Activated T-cell treated with anti-CD3 and anti-CD28 coated beads, Interleukin-2, amount 50 U/mL, for 72 hours (primary cell): ENCODE data around the gene TCTN3. TPM values are rescaled to one million over a fixed set of nuclear protein-coding genes. Genes with fewer than 3 reads are reported as not detected.
"Not testable (repeated sequence)": the region's sequence is repeated elsewhere in the genome, so short reads cannot be mapped to it uniquely, and the experiment has no call there.

Experiments used
- ATAC-seq, 2 donors: fragments of 150-1000 bp; cut with Tn5 transposase; replicated peaks in 1 of 2; 2 replicates each; pipeline ENCODE4 v1.10.0; 2021; ENCODE audit warnings: moderate library complexity in 2 of 2, mild to moderate bottlenecking in 1 of 2
- DNase-seq, 2 donors: peaks; one replicate each; pipeline ENCODE4 v3.0.0; 2021 to 2022; ENCODE audit warnings: mixed read lengths in 1 of 2
- H3K27ac Mint-ChIP-seq: one replicate; pipeline ENCODE4 v1.8.0; 2022; ENCODE audit warnings: mild to moderate bottlenecking, moderate library complexity, mixed read lengths
- H3K27me3 Mint-ChIP-seq: one replicate; pipeline ENCODE4 v1.8.0; 2022; ENCODE audit warnings: low read depth, mixed read lengths
- H3K36me3 Mint-ChIP-seq, 2 donors: one replicate each; pipeline ENCODE4 v1.8.0; 2022; ENCODE audit warnings: mixed read lengths in 2 of 2, mild to moderate bottlenecking in 1 of 2; ENCODE audit not compliant: insufficient read depth in 2 of 2
- H3K4me1 Mint-ChIP-seq: one replicate; pipeline ENCODE4 v1.8.0; 2022; ENCODE audit warnings: low read depth, mixed read lengths
- H3K4me3 Mint-ChIP-seq, 2 donors: one replicate each; pipeline ENCODE4 v1.8.0; 2022; ENCODE audit warnings: mild to moderate bottlenecking in 2 of 2, mixed read lengths in 2 of 2, moderate library complexity in 2 of 2
- H3K9me3 Mint-ChIP-seq, 2 donors: one replicate each; pipeline ENCODE4 v1.8.0; 2022; ENCODE audit warnings: mixed read lengths in 2 of 2
- total RNA-seq, 2 donors: library from RNA; stranded (reverse); gene quantifications; one replicate each; pipeline ENCODE4 v1.2.3, GENCODE V29; 2022

TCTN3 gene
- total RNA-seq, 2 donors from 2014 or later: 18.6 to 37.6 TPM

- ATAC-seq (no peak), DNase-seq (no peak)
- Mint-ChIP-seq H3K27me3 (no peaks in the 10 kb centered on the region), H3K4me3 (no peak overlapping the region), H3K9me3 (no peaks in the 10 kb centered on the region), H3K4me1 (no peaks in the 10 kb centered on the region), H3K27ac (no peak overlapping the region), H3K36me3 (no peaks in the 10 kb centered on the region)
Observed at GRCh38 chr10:95716466-95716865, 22.7 kb upstream of the TCTN3 start.

- Mint-ChIP-seq H3K27me3 (no peaks in the 10 kb centered on the region), H3K4me3 (no peak overlapping the region)
Observed at GRCh38 chr10:95711492-95711891, 17.8 kb upstream of the TCTN3 start.

GRCh38 chr10:95706990-95707389, 13.3 kb upstream of the TCTN3 start:
- no peaks in the 10 kb centered on the region for H3K4me1 Mint-ChIP-seq
- ATAC-seq (no peak), DNase-seq (no peak)
- H3K9me3 Mint-ChIP-seq: no peaks in the 10 kb centered on the region
- H3K27ac Mint-ChIP-seq: no peak overlapping the region
- H3K4me3 Mint-ChIP-seq: no peak overlapping the region
- no peaks in the 10 kb centered on the region for H3K27me3 Mint-ChIP-seq
- no peaks in the 10 kb centered on the region for H3K36me3 Mint-ChIP-seq

More at GRCh38 chr10:95711492-95711891, 17.8 kb upstream of the TCTN3 start:
- ATAC-seq: no peak
- no peak overlapping the region for H3K27ac Mint-ChIP-seq
- no peak for DNase-seq
- no peaks in the 10 kb centered on the region for H3K9me3 Mint-ChIP-seq
- H3K4me1 Mint-ChIP-seq: no peaks in the 10 kb centered on the region
- H3K36me3 Mint-ChIP-seq: no peaks in the 10 kb centered on the region

- DNase-seq: no peak
- no peak overlapping the region for H3K4me3 Mint-ChIP-seq
- no peak for ATAC-seq
- no peaks in the 10 kb centered on the region for H3K27me3 Mint-ChIP-seq
- H3K9me3 Mint-ChIP-seq: no peaks in the 10 kb centered on the region
- H3K4me1 Mint-ChIP-seq: no peaks in the 10 kb centered on the region
- no peak overlapping the region for H3K27ac Mint-ChIP-seq
- H3K36me3 Mint-ChIP-seq: no peaks in the 10 kb centered on the region
Observed at GRCh38 chr10:95706573-95706972, 12.8 kb upstream of the TCTN3 start.

GRCh38 chr10:95698415-95698814, 4.7 kb upstream of the TCTN3 start:
- DNase-seq: no peak
- H3K4me1 Mint-ChIP-seq: peaks cover 8% of the 10 kb centered on the region
- H3K27ac Mint-ChIP-seq: no peak overlapping the region
- no peaks in the 10 kb centered on the region for H3K27me3 Mint-ChIP-seq
- H3K36me3 Mint-ChIP-seq: peaks cover 0 to 7% of the 10 kb centered on the region in 2 donors
- H3K9me3 Mint-ChIP-seq: no peaks in the 10 kb centered on the region
- ATAC-seq: no peak
- H3K4me3 Mint-ChIP-seq: no peak overlapping the region

GRCh38 chr10:95697429-95697828, 3.7 kb upstream of the TCTN3 start:
- DNase-seq (no peak), ATAC-seq (no peak)
- H3K9me3 Mint-ChIP-seq: no peaks in the 10 kb centered on the region
- no peak overlapping the region for H3K27ac Mint-ChIP-seq
- H3K4me3 Mint-ChIP-seq: no peak overlapping the region
- peaks cover 0 to 7% of the 10 kb centered on the region in 2 donors for H3K36me3 Mint-ChIP-seq
- H3K4me1 Mint-ChIP-seq: peaks cover 15% of the 10 kb centered on the region
- no peaks in the 10 kb centered on the region for H3K27me3 Mint-ChIP-seq

- Mint-ChIP-seq H3K4me1 (peaks cover 40% of the 10 kb centered on the region), H3K4me3 (peak overlapping the region; percentile 97), H3K36me3 (peaks cover 0 to 14% of the 10 kb centered on the region in 2 donors), H3K9me3 (no peaks in the 10 kb centered on the region), H3K27ac (peak overlapping the region; percentile 98), H3K27me3 (no peaks in the 10 kb centered on the region)
- DNase-seq: no peak
- ATAC-seq: no peak
Observed at GRCh38 chr10:95694665-95695064, 938 bp upstream of the TCTN3 start.

GRCh38 chr10:95693071-95693667, 558 bp downstream of the TCTN3 start:
- Mint-ChIP-seq H3K4me3 (peak overlapping the region; percentile 97), H3K36me3 (peaks cover 0 to 17% of the 10 kb centered on the region in 2 donors), H3K9me3 (no peaks in the 10 kb centered on the region), H3K27ac (peak overlapping the region; percentile 98), H3K4me1 (peaks cover 45% of the 10 kb centered on the region), H3K27me3 (no peaks in the 10 kb centered on the region)
- DNase-seq: peak in 1 of 2 donors; percentile 4
- ATAC-seq: no peak

GRCh38 chr10:95691281-95691680, 2.4 kb downstream of the TCTN3 start:
- Mint-ChIP-seq H3K27me3 (no peaks in the 10 kb centered on the region), H3K36me3 (peaks cover under 1 to 12% of the 10 kb centered on the region in 2 donors), H3K4me1 (peaks cover 45% of the 10 kb centered on the region), H3K27ac (no peak overlapping the region), H3K4me3 (peak overlapping the region; percentile 30 to 97), H3K9me3 (no peaks in the 10 kb centered on the region)
- no peak for ATAC-seq
- DNase-seq: no peak

GRCh38 chr10:95688648-95689047, 5.1 kb downstream of the TCTN3 start:
- peaks cover 2 to 16% of the 10 kb centered on the region in 2 donors for H3K36me3 Mint-ChIP-seq
- no peak overlapping the region for H3K4me3 Mint-ChIP-seq
- ATAC-seq (no peak), DNase-seq (no peak)
- H3K27me3 Mint-ChIP-seq: no peaks in the 10 kb centered on the region
- peaks cover 38% of the 10 kb centered on the region for H3K4me1 Mint-ChIP-seq
- H3K27ac Mint-ChIP-seq: no peak overlapping the region
- H3K9me3 Mint-ChIP-seq: no peaks in the 10 kb centered on the region

- no peaks in the 10 kb centered on the region for H3K9me3 Mint-ChIP-seq
- H3K4me1 Mint-ChIP-seq: peaks cover under 1% of the 10 kb centered on the region
- no peak overlapping the region for H3K4me3 Mint-ChIP-seq
- no peak overlapping the region for H3K27ac Mint-ChIP-seq
- H3K27me3 Mint-ChIP-seq: no peaks in the 10 kb centered on the region
- DNase-seq (no peak), ATAC-seq (no peak)
- H3K36me3 Mint-ChIP-seq: peaks cover 5 to 22% of the 10 kb centered on the region in 2 donors
Observed at GRCh38 chr10:95683966-95684365, 9.8 kb downstream of the TCTN3 start.

GRCh38 chr10:95675403-95676116, 18.2 kb downstream of the TCTN3 start:
- DNase-seq (no peak), ATAC-seq (no peak)
- Mint-ChIP-seq H3K36me3 (peaks cover 0 to 7% of the 10 kb centered on the region in 2 donors), H3K4me1 (no peaks in the 10 kb centered on the region), H3K9me3 (no peaks in the 10 kb centered on the region), H3K27me3 (no peaks in the 10 kb centered on the region), H3K27ac (no peak overlapping the region), H3K4me3 (no peak overlapping the region)

- ATAC-seq (no peak), DNase-seq (no peak)
- Mint-ChIP-seq H3K27me3 (no peaks in the 10 kb centered on the region), H3K9me3 (no peaks in the 10 kb centered on the region), H3K4me1 (no peaks in the 10 kb centered on the region), H3K27ac (no peak overlapping the region), H3K36me3 (peaks cover 0 to 1% of the 10 kb centered on the region in 2 donors), H3K4me3 (no peak overlapping the region)
Observed at GRCh38 chr10:95674643-95675042, 19.1 kb downstream of the TCTN3 start.

GRCh38 chr10:95672641-95673040, 21.1 kb downstream of the TCTN3 start:
- H3K27me3 Mint-ChIP-seq, H3K27ac Mint-ChIP-seq, H3K4me3 Mint-ChIP-seq, H3K4me1 Mint-ChIP-seq, H3K36me3 Mint-ChIP-seq, ATAC-seq, DNase-seq, H3K9me3 Mint-ChIP-seq: not testable (repeated sequence)
